NCI-H748 treated with DMSO at 0.1 percent for 48 hours (cell line): Measurements from ENCODE around the gene PITX1.
A peak's percentile ranks its signal among the peaks of the same experiment; 100 is the strongest.
"Not testable (repeated sequence)": the region's sequence is repeated elsewhere in the genome, so short reads cannot be mapped to it uniquely, and the experiment has no call there.

Experiments
- DNase-seq: peaks from one replicate; lab custom pipeline; 2025; lab: John Stamatoyannopoulos, UW

PITX1 gene

DNA sequence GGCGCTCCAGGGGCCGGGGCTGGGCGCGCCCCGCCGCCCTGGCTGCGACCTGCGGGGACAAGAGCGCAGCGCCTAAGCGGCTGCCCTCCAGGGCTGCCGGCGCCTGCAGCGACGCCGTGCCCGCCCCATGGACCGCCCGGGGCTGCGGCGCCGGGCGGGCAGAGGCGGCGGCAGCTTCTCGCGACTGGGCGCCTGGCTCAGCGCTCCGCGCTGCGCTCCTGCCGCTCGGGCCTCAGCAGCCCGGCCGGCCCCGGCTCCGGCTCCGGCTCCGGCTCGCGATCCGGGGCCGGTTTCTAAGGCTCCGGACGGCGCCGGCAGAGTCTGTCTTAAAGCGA is at the start of gene PITX1:
Gene PITX1, minus strand, starts transcription at position 328 of the 335 bp plus-strand sequence. CDS start 347 bp downstream, outside the sequence.
- no peak for DNase-seq

DNA sequence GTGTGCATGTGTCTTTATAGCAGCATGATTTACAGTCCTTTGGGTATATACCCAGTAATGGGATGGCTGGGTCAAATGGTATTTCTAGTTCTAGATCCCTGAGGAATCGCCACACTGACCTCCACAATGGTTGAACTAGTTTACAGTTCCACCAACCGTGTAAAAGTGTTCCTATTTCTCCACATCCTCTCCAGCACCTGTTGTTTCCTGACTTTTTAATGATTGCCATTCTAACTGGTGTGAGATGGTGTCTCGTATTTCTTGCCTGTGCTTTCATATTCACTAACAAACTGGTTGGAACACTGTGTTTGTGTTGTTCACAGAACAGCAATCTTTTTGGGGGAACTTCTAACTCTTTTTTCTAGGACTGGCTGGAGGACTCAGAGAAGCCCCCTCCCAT is 49.3 kb upstream of the PITX1 start:
- DNase-seq = not testable (repeated sequence)

DNA sequence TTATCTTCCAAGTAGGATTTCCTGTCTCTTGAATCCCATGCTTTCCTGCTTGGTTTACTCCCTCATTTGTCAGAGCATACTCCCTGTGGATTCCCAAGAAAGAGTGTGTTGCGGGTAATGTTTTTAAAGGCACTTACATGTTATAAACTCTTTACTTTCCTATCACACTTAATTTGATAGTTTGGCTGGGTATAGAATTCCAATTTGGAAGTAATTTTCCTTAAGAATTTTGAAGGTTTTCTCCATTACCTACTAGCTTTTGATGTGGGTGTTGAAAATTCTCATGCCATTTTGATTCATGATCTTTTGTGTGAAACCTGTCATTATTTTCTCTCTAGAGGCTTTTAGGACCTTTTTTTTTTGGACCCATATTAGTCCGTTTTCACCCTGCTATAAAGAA is 47.2 kb upstream of the PITX1 start:
- DNase-seq = no peak

DNA sequence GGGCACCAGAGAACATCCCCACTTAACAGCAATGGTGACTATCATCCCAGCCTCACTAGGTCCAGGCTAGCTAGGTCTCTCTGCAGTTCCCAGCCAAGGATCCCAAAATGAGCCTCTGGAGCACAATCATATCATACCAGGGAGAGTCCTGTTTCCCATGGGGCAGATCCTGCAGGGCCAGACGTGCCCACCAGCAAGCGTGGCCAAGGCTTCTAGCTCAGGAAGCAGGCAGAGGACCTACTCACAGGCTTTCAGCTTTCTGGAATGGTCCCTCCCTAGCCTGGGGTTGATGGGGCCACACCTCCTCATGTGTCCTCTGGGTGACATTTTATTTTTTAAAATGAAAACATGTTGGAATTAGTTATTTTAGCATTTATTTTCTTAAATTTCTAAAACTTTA is 45.7 kb upstream of the PITX1 start:
- no peak for DNase-seq

DNA sequence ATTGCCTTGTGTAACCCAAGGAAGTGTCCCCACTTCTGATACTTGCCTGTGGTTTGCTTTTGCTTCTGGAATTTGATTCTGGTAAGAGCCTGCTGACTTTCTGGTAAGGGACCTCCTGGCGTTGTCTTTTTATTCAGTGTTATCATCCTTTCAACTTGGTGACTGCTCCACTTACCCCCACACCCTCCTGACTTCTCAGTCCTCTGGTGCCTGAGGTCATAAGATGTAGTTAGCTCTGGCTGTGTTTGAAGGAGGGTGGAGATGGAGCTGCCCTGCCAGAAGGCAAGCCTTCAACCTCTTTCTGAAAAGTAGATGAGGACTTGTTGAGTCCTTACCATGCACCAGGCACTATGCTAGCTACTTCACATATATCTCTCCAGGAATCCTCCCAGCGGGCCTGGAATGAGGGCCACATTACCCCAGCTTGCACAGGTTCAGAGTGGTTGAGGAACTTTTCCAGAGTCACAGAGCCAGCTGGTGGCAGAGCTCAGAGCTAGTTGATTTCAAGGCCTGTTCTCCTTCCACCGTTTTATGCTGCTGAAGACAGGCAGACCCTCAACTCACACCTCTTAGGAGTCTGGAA is 45.2 kb upstream of the PITX1 start:
- DNase-seq = no peak

DNA sequence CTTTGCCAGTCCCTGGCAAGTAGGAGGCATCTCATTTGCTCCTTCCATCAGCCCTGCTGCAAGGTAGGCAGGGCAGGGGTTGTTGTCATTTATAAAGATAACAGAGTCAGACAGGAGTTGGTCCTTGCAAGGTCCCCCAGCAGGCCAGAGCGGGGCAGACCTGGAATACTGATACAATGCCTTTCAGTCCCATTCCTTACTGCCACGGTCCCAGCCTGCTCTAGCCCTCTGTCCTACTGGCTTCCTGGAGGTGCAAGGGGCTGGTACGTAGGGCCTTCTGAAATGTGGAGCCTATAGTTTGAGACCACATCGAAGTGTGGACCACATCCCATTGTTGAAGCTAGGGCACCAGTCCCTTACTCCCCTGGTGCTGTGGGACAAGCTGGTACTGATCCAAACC is 42.8 kb upstream of the PITX1 start:
- no peak for DNase-seq

DNA sequence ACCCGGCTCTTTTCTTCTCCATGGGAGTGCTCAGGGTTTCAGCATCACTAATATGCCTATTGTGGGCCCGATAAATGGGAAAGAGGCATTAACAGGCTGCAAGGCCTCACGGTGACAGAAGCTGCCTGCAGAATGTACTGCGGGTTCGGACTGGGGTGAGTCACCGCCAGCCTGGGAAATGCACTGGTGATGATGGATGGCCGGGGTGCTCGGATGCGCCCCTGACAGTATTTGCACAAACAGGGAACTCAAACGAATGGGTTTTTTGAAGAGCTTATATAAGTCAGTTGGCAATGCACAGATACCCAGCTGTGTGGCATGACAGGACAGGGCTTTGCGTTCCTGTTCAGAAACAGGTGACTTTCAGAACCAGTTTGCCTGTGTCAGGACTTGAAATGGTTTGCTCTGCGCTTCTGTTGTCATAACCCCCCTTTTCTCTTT is 42.0 kb upstream of the PITX1 start:
- DNase-seq = no peak

DNA sequence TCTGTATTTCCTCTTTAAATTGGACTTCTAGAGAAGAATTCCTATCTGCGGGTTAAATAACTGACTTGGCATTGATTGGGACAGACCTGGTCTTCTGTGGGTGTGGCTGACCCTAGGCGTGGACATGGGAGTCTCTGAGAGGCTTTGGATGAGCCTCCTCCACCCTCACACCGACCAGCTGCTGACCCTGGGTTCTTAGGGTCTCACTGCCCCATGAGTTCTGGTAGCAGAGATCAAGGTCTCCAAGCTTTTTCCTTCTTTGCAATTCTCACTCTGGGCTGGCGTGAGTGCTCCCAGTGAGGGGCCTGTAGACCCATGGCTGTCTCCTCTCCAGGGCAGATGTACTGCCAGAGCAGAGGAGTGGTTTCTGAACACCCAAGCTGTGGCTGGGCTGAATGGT is 41.6 kb upstream of the PITX1 start:
- no peak for DNase-seq

DNA sequence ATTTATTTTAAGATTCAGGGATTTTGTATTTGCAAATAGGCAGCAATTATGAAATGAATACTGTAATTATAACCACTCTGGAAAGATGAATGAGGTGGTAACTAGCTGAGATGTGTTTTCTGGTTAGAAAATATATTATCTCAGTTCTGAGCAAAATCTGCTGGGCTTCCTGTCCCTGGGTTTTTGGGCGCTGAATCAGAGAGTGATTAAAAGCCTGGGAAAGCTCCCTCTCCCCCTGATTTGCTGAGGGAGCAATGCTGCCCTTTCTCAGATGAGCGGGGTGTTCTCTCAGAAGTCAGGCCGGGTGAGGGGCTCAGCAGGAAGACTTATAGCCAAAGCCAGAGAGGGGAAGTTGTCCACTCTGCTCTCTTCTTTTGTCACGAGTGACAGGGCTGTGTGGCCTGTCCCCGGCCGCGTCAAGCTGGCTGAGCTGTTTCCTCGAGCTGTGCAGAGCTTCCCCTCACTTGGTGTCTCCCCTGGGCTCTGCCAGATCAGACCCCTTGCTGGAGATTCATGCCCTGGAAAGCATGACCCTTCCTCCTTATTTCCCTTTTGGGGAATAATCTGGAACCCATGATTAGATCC is 39.8 kb upstream of the PITX1 start:
- no peak for DNase-seq

DNA sequence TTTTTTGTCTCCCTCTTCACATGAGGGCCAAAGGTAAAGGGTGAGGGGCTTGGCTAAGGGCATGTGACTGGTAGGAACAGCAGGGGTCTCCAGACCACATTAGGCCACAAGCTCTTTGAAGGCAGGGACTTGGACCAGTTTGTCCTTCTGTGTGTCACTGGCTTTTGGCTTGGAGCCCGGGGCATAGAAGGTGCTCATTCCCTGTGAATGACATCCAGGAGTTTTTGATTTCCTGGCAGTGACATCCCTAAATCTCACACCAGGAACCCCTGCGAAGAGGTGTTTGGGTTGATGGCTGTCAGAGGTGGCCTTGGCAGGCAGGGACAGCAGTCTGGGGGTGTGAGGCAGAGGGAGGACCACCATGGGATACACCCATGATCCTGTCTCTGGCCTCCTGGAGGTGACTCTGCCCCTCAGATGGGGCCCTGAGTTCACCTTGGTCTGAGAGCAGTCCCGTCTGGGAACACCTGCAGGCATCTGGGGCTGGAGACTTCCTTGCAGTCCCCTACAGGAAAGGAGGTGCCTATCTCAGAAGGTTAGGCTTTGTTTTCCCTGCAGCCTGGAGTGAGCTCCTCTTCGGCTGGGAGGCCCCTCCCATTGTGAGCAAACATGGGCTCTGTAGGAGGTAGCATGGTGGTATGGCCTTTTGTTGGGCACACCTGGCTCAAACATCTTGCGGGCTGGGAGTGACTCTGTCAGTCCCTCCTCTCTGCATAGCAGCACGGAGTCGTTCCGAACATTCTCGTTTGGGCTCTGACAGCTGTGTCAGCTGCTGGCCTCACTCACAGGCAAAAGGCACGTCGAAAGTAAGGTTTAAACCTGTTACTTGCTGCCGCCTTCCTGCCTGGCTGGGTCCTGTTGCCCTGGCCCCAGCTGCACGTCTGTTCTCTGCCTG is 38.6 kb upstream of the PITX1 start:
- peak; percentile 43 for DNase-seq

DNA sequence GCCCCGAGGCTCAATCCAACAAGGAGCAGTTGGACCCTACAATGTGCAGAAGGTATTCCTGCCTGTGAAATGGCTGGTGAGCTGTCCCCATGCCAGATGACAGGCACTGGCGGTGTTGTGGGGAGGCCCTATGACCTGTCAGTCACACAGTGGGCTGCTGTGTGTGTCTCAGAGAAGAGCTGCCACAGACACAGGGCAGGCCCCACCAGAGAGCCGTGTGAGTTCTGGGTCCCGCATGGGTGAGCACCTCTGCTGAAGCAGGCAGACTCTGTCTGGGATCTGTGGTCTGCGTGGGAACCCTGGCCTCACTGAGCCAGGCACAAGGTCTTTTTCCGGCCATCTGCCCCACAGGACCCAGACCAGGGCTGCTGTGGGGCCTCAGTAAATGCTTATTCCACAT is 37.3 kb upstream of the PITX1 start:
- DNase-seq = no peak

DNA sequence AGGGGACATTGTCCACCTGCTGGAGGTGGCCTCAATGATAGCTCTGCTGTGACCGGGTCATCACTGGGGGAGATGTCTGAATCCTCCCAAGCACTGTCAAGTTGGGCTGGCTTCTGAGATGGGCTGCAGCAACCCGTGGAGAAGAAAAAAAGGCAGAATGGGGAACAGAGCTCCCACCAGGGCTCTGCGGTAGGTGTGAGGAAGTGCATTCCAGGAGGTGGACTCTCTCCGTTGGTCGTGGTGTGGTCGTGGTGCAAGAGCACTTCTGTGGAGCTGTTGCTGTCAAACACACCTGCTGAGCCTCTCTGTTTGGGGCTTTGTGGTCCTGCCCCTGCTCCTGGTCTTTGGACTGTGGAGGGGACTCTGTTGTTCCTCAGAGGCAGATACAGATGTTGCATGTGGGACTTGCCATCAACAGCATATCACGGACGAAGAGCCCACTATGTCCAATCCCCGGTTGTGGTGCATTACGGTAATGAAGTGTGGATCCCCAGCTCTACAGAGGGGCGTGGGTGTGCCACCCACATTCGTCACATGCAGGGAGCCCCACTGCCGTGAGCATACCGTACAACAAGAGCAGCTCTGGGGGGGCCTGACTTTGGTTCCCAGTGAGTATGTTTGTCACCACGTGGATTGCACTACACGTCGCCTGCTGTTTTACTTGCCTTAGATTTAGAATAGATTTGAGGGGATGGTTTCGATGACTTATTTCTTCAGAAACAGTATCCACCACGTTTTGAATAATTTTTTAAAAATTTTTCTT is 36.0 kb upstream of the PITX1 start:
- no peak for DNase-seq

DNA sequence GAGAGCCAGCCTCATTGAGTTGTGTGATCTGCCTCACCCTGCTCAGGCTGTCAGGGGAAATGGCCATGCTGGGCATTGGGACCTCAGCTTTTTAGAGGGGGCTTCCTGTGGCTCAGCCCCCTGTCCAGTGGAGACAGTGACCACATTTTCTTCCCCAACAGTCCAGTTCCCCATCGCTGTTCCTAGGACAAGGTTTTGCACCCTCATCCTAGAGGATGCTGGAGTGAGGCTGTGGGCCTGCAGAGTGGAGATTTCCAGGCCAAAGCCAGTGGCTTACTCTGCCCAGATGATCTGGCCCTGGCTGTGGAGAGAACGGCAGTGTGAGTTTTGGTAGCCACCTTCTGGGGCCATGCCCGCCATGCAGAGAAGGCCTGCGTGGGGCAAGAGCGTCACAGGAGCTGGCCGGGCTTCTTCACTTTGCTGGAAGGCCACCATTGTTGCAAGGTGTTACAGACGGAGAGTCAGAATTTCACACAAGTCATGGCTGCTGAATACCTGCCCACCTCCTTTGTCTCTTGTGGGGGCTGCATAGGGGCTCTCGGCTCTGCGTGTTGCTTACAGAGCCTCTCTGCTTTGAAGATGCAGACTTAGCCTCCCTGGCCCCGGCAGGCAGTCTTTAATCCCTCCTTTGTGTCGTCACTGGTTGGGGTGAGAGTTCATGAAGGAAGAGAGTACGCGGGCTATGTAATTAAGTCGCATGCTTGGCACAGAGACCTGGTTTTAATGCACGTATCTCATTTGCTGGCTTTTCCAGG is 35.2 kb upstream of the PITX1 start:
- DNase-seq = peak; percentile 2

DNA sequence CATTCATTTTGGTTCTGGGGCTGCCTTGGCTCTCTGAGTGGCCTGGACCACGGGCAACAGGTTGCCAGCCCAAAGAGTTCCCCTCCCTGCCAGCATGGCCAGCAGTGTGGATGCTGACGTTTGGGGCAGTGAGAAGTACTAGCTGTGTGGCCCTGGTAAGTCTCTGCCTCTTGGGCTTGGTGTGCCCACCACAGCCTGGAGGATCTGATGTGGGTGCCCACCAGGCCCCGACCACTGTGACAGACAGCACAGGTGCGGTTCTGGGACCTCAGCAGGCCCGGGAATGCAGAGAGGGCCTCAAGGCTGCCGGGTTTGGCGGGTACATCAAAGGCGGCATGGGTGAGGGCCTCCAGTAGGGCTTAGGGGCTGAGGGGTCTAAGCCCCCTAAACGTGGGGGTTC is 33.6 kb upstream of the PITX1 start:
- no peak for DNase-seq

DNA sequence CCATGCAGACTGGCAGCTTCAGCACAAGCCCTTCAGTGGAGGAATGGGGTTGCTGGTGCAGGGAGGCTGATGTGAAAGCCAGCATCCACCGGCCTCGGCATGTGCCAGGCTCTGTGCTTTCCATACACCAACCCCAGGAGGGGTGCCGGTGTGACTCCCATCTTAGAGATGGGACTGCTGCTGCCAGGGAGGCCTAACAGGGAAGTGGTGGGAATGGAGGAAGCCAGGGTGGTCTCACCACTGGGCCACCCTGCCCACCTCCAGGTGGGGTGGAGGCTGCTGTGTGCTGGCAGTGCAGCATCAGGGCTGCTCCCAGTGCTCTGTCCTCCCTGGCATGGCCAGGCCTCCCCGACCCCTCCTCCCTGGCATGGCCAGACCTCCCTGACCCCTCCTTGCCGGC is 32.8 kb upstream of the PITX1 start:
- DNase-seq = no peak

DNA sequence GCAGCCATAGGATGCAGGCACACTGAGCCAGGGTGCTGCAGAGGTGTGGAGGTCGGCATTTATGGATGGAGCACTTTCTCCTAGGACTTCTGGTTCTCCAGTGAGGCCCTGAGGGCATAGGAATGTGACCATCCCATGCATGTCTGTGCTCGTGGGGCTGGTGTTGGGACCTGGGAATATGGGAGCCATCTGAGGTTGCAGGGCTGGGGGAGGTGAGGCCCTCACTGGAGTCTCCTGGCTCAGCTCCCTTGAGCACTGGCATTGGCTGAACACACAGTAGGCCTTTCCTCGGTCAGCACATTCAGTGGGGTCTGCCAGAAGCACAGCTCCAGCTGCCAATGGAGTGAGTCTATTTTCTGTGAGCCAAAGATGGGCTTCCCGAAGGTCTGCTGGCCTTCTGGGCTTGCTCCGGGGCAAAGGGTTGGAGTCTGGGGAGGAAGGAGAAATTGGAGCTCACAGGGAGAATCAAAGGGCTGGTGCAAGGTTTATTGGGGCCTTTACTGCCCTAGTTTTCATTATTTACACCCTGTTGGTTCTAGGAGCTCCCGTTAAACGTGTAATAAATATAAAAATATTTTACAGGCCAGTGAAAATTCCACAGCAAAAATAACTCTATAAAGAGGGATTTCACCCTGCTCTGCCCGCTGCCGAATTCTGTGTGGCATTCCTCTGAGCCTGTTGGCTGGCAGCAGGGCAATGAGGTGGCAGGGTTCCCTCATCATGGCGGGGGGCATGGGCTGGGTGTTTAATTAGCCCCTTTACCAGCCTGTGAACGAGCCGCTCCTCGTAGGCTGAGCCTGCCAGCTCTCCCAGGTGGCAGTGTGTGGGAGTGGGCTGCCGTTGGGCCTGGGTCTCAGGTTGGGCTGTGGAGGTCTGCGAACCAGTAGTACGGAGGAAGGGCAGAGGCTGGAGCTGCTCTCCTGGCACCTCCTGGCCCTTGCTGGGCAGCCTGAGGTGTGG is 31.6 kb upstream of the PITX1 start:
- DNase-seq = no peak

DNA sequence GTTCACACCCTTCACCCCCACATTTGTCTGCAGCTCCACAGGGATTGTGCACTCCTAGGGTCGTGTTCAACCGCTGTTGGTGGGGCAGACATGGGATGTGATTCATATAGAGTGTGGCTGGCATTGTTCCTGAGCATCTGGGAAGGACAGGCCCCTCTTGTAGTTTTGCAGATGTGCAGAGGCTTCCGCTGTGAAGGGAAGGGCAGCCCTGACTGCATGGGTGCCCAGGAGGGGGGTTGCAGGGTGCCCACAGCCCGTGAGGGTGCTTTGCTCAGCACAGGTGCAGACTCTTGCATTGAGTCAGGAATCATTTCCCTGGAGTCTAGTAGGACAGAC is 30.2 kb upstream of the PITX1 start:
- no peak for DNase-seq

DNA sequence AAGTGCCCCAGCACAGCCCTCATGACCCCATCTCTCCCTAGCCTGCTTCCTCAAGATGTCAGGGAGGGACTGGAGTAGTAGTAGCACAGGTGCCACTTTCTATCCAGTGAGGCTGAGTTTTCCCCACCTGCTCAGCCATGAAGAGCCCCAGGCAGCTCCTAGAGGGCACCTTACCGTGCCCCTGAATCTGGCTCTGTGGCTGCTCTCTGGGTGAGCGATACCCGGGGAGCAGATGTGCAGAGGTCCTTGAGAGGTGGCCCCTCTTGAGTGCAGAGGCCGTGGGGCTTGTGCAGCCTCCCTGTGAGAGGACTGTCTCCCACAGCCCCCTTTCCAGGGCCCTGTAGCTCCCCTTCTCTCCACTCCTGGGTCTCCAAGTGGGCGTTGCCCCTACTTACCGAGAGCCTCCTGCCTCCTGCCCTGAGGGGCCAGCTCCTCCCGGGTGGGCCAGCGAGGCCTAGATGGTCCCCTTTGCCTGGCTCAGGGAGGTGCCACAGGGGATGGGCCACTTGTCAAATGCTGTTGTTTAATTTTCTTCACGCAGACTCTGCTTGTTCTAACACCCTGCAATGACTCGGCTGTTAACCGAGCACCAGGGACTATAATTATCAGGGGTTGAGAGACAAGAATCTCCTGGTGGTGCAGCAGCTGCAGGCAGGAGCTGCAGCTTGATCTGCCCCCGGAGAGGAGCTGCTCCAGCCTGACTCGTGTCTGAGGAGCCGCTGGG is 29.6 kb upstream of the PITX1 start:
- no peak for DNase-seq

DNA sequence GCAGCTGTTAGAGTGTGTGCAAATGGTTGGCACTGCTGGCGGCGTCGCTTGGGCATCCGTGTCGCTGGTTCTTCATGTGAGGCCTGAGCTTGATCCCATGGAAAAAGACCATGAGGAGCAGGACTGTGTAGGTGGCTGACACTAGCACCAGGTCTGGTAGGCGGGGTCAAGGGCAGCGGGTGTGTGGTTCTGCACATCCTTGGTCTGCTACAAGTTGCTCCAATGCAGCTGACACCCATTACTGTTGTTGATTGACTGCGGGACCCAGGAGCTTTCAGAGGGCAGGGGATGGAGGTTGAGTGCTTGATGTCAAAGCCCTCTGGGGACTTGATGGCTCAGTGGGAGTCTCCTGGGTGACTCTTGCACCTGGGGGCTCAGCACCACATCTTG is 29.0 kb upstream of the PITX1 start:
- no peak for DNase-seq
